Choroid plexus epithelial cell (primary cell): Measurements from ENCODE around the gene ARFRP1.

Experiments used
- DNase-seq: peaks from one replicate; pipeline ENCODE4 v3.0.0-alpha.2; 2010; ENCODE audit warnings: low read depth
- H3K4me3 ChIP-seq: 2 replicates; pipeline ENCODE4 v1.5.1; 2011; ENCODE audit warnings: low read depth, mild to moderate bottlenecking, control low read depth, low read length, moderate library complexity
- CTCF ChIP-seq: conservative IDR thresholded peaks from 2 replicates; pipeline ENCODE4 v1.5.1; 2011; ENCODE audit warnings: low read depth, mild to moderate bottlenecking, control low read depth, inconsistent platforms, low read length, moderate library complexity

ARFRP1 gene, protein sequence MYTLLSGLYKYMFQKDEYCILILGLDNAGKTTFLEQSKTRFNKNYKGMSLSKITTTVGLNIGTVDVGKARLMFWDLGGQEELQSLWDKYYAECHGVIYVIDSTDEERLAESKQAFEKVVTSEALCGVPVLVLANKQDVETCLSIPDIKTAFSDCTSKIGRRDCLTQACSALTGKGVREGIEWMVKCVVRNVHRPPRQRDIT

GRCh38 chr20:63707558-63708300, at the start of gene ARFRP1, which contains the start of gene ZGPAT:
TSS of gene ARFRP1 (minus strand) at chr20:63707976. CDS start at chr20:63707091, 885 bp downstream.
TSS of gene ZGPAT (plus strand) at chr20:63708039. CDS start at chr20:63708581, 542 bp downstream.
- DNase-seq, result peak; percentile 81
- no peak for TF ChIP-seq CTCF
- peak within 1 kb of the TSS; percentile 83 for H3K4me3 ChIP-seq

- no peak for TF ChIP-seq CTCF
- H3K4me3 ChIP-seq, result no peak overlapping the region
- no peak for DNase-seq
These were observed 48.8 kb upstream of the ARFRP1 start for GRCh38 chr20:63756648-63756991.

- no peak for TF ChIP-seq CTCF
- DNase-seq, result no peak
- no peak overlapping the region for H3K4me3 ChIP-seq
These were observed 48.3 kb upstream of the ARFRP1 start for GRCh38 chr20:63755933-63756647.

GRCh38 chr20:63754008-63754407, 46.2 kb upstream of the ARFRP1 start:
- H3K4me3 ChIP-seq, result no peak overlapping the region
- no peak for DNase-seq
- no peak for TF ChIP-seq CTCF

- DNase-seq, result no peak
- no peak for TF ChIP-seq CTCF
- H3K4me3 ChIP-seq, result no peak overlapping the region
These were observed 45.6 kb upstream of the ARFRP1 start for GRCh38 chr20:63753381-63753780.

GRCh38 chr20:63752411-63753101, 44.8 kb upstream of the ARFRP1 start:
- no peak overlapping the region for H3K4me3 ChIP-seq
- no peak for DNase-seq
- TF ChIP-seq CTCF, result no peak
